Epithelial cell of proximal tubule (primary cell): ENCODE measurements around the gene VARS1. TPM values are rescaled to one million over a fixed set of nuclear protein-coding genes. Genes with fewer than 3 reads are reported as not detected.
"Not testable (repeated sequence)": the region's sequence is repeated elsewhere in the genome, so short reads cannot be mapped to it uniquely, and the experiment has no call there.

ENCODE experiments used
- DNase-seq: peaks from one replicate; pipeline ENCODE4 v3.0.0-alpha.2; 2011; ENCODE audit warnings: low read depth
- H3K4me3 ChIP-seq: 2 replicates; pipeline ENCODE4 v1.5.1; 2011; ENCODE audit warnings: low read depth, mild to moderate bottlenecking, low read length
- CTCF ChIP-seq: conservative IDR thresholded peaks from 2 replicates; pipeline ENCODE4 v1.5.1; 2012; ENCODE audit warnings: low read depth, mild to moderate bottlenecking, low read length
- total RNA-seq: library from RNA; depleted of rRNA; stranded (reverse); fragments of >200 nt; gene quantifications from 2 replicates; pipeline ENCODE4 v1.2.3, GENCODE V29; 2015

Gene VARS1
- total RNA-seq, 1 donor from 2014 or later: 113 TPM

GRCh38 chr6:31806470-31807272 is 11.1 kb upstream of the VARS1 start, which contains the start of gene LSM2:
Gene LSM2, minus strand, starts transcription at chr6:31806966. Its CDS starts 209 bp downstream, at chr6:31806757.
- H3K4me3 ChIP-seq: peak within 1 kb of the TSS; percentile 78
- no peak for DNase-seq
- TF ChIP-seq CTCF: peak; percentile 22

GRCh38 chr6:31805939-31806469 is 10.5 kb upstream of the VARS1 start:
- no peak for DNase-seq
- H3K4me3 ChIP-seq: peak overlapping the region; percentile 78
- no peak for TF ChIP-seq CTCF

- not testable (repeated sequence) for DNase-seq, H3K4me3 ChIP-seq
Measured at GRCh38 chr6:31801031-31801927, 5.7 kb upstream of the VARS1 start.

- no peak for TF ChIP-seq CTCF
- H3K4me3 ChIP-seq: no peak overlapping the region
- no peak for DNase-seq
Measured at GRCh38 chr6:31799781-31800180, 4.2 kb upstream of the VARS1 start.

GRCh38 chr6:31797588-31797987 is 2.0 kb upstream of the VARS1 start:
- no peak overlapping the region for H3K4me3 ChIP-seq
- no peak for DNase-seq
- no peak for TF ChIP-seq CTCF

GRCh38 chr6:31796993-31797385 is 1.4 kb upstream of the VARS1 start:
- no peak overlapping the region for H3K4me3 ChIP-seq
- DNase-seq: no peak
- TF ChIP-seq CTCF: no peak
